Measurements from ENCODE around the gene GLIPR1. TPM values are rescaled to one million over a fixed set of nuclear protein-coding genes. Genes with fewer than 3 reads are reported as not detected.
A peak's percentile ranks its signal among the peaks of the same experiment; 100 is the strongest.
"Not testable (repeated sequence)": the region's sequence is repeated elsewhere in the genome, so short reads cannot be mapped to it uniquely, and the experiment has no call there.

Gene GLIPR1
- total RNA-seq, 2 donors from 2014 or later, result 2.7 to 10.0 TPM

GRCh38 chr12:75511116-75512048, 30.8 kb downstream of the GLIPR1 start, which contains the start of gene KRR1:
KRR1 (minus strand) TSS chr12:75511609; CDS start chr12:75511597, 12 bp downstream.
- DNase-seq (ENCODE audit: low spot score), result peak; percentile 91
- Histone ChIP-seq H3K36me3 (no peaks in the 10 kb centered on the region), H3K4me1 (replicated peaks) (peaks cover 8% of the 10 kb centered on the region), H3K27me3 (replicated peaks; ENCODE audit: insufficient read depth) (no peaks in the 10 kb centered on the region), H3K27ac (peak within 1 kb of the TSS; percentile 50 to 53), H3K9me3 (no peaks in the 10 kb centered on the region), H3K4me3 (peak within 1 kb of the TSS; percentile 46 to 59)
- WGBS, result 3% methylated on average over 47 of the region's 47 CpGs
- intact Hi-C loops (cut with DNase I), result loop anchor here (2.0 kb wide), 1 partner anchor 1047 kb away; the partner anchor contains the start of gene OSBPL8
- TF ChIP-seq CTCF (IDR thresholded peaks at IDR 0.05), result peak in 2 of 4 experiments; percentile 28 to 29
- TF ChIP-seq POLR2A (IDR thresholded peaks at IDR 0.05), result peak; percentile 40
- TF ChIP-seq POLR2AphosphoS5 (IDR thresholded peaks at IDR 0.05), result peak; percentile 97

- intact Hi-C loops (cut with DNase I), result loop anchor here (10.0 kb wide), 1 partner anchor 934 kb away; no protein-coding TSS in a partner anchor
- H3K27ac ChIP-seq; H3K4me1 ChIP-seq (replicated peaks); H3K36me3 ChIP-seq; DNase-seq (ENCODE audit: low spot score); H3K9me3 ChIP-seq; H3K4me3 ChIP-seq; H3K27me3 ChIP-seq (replicated peaks; ENCODE audit: insufficient read depth): not testable (repeated sequence)
Measured at GRCh38 chr12:75521224-75521623, 40.7 kb downstream of the GLIPR1 start.

GRCh38 chr12:75522124-75522523, 41.6 kb downstream of the GLIPR1 start:
- not testable (repeated sequence) for DNase-seq (ENCODE audit: low spot score); H3K27me3 ChIP-seq (replicated peaks; ENCODE audit: insufficient read depth); H3K4me1 ChIP-seq (replicated peaks); H3K27ac ChIP-seq; H3K4me3 ChIP-seq; H3K9me3 ChIP-seq; H3K36me3 ChIP-seq
- intact Hi-C loops (cut with DNase I), result loop anchor here (10.0 kb wide), 1 partner anchor 933 kb away; no protein-coding TSS in a partner anchor
- 95% methylated on average over 5 of the region's 5 CpGs for WGBS

GRCh38 chr12:75525263-75525662, 44.7 kb downstream of the GLIPR1 start:
- H3K9me3 ChIP-seq, result no peaks in the 10 kb centered on the region
- no peaks in the 10 kb centered on the region for H3K4me1 ChIP-seq (replicated peaks)
- WGBS, result 30% methylated on average over 1 of the region's 1 CpG
- no peak overlapping the region for H3K4me3 ChIP-seq
- intact Hi-C loops (cut with DNase I), result loop anchor here (5.0 to 10.0 kb wide), 3 partner anchors 512 to 930 kb away; partner anchors contain the start of gene BBS10
- no peak for TF ChIP-seq CTCF (IDR thresholded peaks at IDR 0.05)
- no peak for TF ChIP-seq POLR2A (IDR thresholded peaks at IDR 0.05)
- TF ChIP-seq POLR2AphosphoS5 (IDR thresholded peaks at IDR 0.05), result no peak
- no peaks in the 10 kb centered on the region for H3K36me3 ChIP-seq
- no peak overlapping the region for H3K27ac ChIP-seq
- DNase-seq (ENCODE audit: low spot score), result no peak
- no peaks in the 10 kb centered on the region for H3K27me3 ChIP-seq (replicated peaks; ENCODE audit: insufficient read depth)

- 32% methylated on average over 4 of the region's 4 CpGs for WGBS
- no peaks in the 10 kb centered on the region for H3K27me3 ChIP-seq (replicated peaks; ENCODE audit: insufficient read depth)
- no peaks in the 10 kb centered on the region for H3K4me1 ChIP-seq (replicated peaks)
- H3K9me3 ChIP-seq, result no peaks in the 10 kb centered on the region
- H3K27ac ChIP-seq, result no peak overlapping the region
- no peak for TF ChIP-seq POLR2AphosphoS5 (IDR thresholded peaks at IDR 0.05)
- TF ChIP-seq CTCF (IDR thresholded peaks at IDR 0.05), result peak; percentile 53 to 75 (median 64)
- TF ChIP-seq POLR2A (IDR thresholded peaks at IDR 0.05), result no peak
- no peak overlapping the region for H3K4me3 ChIP-seq
- no peak for DNase-seq (ENCODE audit: low spot score)
- no peaks in the 10 kb centered on the region for H3K36me3 ChIP-seq
- intact Hi-C loops (cut with DNase I), result loop anchor here (5.0 to 10.0 kb wide), 3 partner anchors 510 to 928 kb away; partner anchors contain the start of gene BBS10
Measured at GRCh38 chr12:75526655-75527511, 46.3 kb downstream of the GLIPR1 start.

Data from prostate gland (tissue), 2 donors.